Breast epithelium (tissue), 3 donors: ENCODE results near the gene PDGFA.

ENCODE experiments used
- POLR2A ChIP-seq: fragments of 450-650 bp; IDR thresholded peaks from one replicate; pipeline ENCODE4 v1.6.1; 2016; ENCODE audit warnings: antibody characterized with exemption, mild to moderate bottlenecking, moderate library complexity
- POLR2AphosphoS5 ChIP-seq, 3 donors: sonication (generic); formaldehyde crosslinking; IDR thresholded peaks; one replicate each; pipeline ENCODE4 v1.6.1; 2017; ENCODE audit warnings: antibody characterized with exemption in 3 of 3
- TF ChIP-seq, protein P1 (sequence below), 3 donors: fragments of 450-650 bp; IDR thresholded peaks; one replicate each; pipeline ENCODE4 v1.5.1; 2016 to 2017; ENCODE audit warnings: antibody characterized with exemption in 3 of 3, mild to moderate bottlenecking in 3 of 3, moderate library complexity in 3 of 3

DNA sequence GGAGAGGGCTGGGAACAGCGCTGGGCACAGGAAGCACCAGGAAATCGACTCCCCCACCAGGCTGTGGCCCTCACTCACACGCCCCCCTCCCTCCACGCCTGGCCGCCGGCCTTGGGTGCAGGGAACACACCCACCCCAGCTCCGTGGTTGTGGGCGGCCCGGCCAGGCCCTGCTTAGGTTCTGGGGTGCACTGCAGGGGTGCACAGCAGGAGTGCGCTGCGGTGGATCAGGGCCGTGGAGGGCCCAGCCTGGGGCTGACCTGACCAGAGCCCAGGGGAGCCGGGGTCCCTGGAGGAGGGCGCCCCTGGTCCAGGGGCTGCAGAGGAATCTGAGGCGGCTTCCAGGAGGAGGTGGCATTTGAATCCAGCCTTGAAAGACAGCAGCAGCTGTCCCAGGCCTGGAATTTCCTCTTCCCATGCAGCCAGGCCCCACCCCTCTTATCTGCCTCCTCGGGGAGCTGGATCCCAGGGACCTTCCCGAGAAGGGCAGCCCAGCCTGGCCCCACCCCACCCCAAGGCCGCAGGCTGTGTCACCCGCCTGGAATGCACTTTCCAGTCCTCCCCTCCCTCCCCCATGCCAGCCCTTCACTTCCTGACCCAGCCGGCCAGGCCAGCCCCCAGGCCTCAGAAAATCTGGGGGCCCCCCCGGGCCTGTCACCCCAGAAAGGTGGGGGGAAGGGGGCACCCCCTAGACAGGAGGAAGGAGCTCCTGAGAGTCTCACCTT is 18.4 kb upstream of the PDGFA start:
- TF ChIP-seq POLR2A (no peak), POLR2AphosphoS5 (IDR thresholded peaks at IDR 0.05) (no peak)
- TF ChIP-seq, protein P1, sequence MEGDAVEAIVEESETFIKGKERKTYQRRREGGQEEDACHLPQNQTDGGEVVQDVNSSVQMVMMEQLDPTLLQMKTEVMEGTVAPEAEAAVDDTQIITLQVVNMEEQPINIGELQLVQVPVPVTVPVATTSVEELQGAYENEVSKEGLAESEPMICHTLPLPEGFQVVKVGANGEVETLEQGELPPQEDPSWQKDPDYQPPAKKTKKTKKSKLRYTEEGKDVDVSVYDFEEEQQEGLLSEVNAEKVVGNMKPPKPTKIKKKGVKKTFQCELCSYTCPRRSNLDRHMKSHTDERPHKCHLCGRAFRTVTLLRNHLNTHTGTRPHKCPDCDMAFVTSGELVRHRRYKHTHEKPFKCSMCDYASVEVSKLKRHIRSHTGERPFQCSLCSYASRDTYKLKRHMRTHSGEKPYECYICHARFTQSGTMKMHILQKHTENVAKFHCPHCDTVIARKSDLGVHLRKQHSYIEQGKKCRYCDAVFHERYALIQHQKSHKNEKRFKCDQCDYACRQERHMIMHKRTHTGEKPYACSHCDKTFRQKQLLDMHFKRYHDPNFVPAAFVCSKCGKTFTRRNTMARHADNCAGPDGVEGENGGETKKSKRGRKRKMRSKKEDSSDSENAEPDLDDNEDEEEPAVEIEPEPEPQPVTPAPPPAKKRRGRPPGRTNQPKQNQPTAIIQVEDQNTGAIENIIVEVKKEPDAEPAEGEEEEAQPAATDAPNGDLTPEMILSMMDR (IDR thresholded peaks at IDR 0.05) = no peak
